Right kidney (tissue), 1 donor: Measurements from ENCODE around the gene TRHDE.
"Not testable (repeated sequence)": the region's sequence is repeated elsewhere in the genome, so short reads cannot be mapped to it uniquely, and the experiment has no call there.

ENCODE experiments used
- DNase-seq: peaks from one replicate; pipeline ENCODE4 v3.0.0-alpha.2; 2016

The TRHDE gene

GRCh38 chr12:72631926-72632685 lies 359.9 kb downstream of the TRHDE start:
- no peak for DNase-seq

DNA sequence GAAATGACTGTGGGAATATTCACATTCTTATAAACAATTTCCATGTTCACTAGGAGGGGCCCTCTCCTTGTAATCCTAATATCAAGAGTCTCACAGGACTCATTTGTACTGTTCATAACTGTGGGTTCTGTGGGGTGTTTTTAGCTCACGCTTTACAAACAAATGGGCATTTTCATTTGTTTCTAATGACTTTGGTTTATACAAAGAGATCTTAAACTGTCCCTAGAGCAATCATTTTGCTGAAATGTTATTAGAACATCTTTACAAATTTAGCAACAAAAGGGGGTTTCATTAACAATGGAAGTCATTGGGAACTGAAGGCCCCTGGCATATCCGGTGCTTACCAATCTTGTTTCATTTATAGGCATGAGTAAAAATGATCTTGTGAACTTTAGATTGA lies 370.5 kb downstream of the TRHDE start:
- DNase-seq: no peak

- DNase-seq: no peak
Measured at GRCh38 chr12:72647139-72647538, 375.0 kb downstream of the TRHDE start.

DNA sequence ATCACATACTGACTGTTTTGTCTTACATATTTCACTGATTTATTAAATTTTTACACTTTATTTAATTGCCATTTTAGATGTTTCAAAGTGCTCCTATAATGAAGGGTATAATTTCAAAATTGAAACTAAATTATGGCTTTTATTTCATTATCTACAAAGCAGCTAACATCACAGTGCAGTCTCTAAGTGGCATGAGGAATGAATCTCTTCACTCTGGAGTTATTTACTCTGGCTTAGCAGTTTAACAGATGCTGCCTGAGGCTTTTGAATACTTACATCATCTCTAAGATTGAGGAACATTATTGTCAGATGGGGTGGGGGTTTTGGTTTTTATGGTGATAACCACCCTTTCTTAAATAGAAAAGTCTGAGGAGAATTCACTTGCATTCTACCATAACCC lies 386.4 kb downstream of the TRHDE start:
- no peak for DNase-seq

- not testable (repeated sequence) for DNase-seq
Measured at GRCh38 chr12:72660174-72660573, 388.0 kb downstream of the TRHDE start.

DNA sequence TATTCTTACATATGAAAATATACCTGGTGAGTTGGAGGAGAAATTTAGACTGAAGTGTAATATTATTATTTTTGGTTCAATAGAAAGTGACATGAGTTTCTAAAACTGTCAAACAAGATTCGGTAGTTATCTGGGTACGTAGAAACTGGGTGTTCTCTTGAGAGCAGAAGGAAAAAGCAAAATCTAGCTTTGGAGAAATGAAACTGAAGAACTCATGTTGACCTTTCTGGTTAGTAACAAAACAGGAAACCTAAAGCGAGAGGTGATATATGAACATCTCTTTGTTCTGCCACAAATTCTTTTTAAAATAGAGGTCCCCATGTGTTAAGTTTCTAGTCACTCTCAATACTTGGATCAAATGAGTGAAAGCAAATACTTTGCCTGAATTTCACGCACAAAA lies 401.7 kb downstream of the TRHDE start:
- no peak for DNase-seq

DNA sequence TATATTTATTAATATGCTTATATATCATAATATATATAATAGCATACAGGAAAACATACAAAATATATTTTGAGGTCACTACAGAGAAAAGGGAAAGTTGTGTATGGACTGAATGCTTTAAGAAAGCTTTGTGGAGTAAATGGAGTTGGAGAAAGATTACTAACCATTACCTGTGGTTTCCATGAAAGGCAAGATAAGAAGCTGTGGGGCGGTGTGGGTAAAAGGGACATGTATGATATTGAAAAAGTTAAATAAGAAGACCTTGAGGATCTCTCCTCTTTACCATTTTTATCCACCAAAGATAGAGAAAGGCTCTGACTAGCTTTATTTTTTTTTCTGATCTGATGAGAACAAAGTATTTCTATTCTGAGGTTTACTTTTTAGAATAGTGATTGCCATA lies 404.4 kb downstream of the TRHDE start:
- DNase-seq: no peak

GRCh38 chr12:72677139-72677538 lies 405.0 kb downstream of the TRHDE start:
- no peak for DNase-seq

- no peak for DNase-seq
Measured at GRCh38 chr12:72677846-72678245, 405.7 kb downstream of the TRHDE start.

DNA sequence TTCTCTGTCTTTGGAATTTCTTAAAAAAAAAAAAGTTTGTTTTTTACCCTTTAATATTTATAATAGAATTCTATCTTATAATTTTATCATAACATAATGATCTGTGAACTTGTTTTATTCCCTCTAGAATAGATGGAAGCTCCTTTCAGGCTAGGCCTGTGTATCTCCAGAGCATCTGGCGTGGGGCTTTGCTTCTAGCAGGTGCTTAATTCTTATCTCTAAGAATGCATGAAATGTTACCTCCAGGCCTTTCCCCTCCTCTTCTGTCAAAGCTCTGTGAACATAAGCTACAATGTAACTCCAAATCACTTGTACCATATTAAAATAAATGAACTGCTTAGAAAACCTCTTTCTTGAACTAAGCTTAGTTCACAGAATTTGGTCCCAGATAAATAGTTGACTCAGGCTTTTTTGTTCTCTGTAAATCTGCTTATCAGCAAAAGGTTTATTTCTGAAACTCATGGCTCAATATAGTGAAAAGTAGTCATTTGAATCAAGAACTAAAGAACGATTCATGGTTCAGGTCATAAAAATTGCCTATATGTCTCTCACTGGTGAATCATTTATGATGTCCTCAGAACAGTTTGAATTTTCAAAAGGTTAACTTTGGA lies 407.1 kb downstream of the TRHDE start:
- no peak for DNase-seq

DNA sequence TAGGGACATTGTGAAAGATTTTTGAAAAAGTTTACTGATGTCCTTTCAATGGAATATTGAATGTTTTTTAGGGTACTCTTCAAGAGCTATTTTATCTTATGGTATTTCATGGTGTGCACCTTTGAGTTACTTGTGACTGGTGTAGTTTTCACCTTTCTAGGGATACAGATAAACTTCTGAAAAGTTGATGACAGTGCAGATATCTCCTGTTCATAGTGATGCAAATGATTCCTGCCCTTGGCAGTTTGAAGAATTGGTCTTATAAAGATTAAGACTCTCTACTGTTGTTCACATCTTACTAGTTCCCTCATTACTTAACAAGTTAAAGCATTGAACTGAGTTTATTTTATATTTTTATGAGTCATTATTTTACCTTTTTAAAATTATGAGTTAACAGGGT lies 408.9 kb downstream of the TRHDE start:
- no peak for DNase-seq

- no peak for DNase-seq
Measured at GRCh38 chr12:72684491-72684890, 412.3 kb downstream of the TRHDE start.

DNA sequence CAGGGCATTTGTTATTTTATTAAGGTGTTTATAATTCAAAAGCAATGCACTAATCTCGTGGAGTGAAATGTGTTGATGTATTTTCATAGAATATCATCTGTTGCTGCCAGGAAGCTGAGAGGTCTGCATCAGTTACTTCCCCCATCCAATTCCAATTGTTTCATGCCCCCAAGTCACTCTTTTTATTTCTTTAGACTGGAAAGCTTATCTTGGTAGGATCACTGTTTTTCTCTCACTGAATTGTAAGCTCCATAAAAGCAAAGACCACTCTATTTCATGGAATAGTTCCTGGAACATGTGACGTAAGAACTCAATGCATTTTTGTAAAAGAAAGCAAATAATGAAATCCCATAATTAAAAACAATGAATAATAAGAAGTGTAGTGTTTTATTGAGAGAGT lies 420.2 kb downstream of the TRHDE start:
- DNase-seq: no peak

- DNase-seq: no peak
Measured at GRCh38 chr12:72694193-72694592, 422.0 kb downstream of the TRHDE start.

DNA sequence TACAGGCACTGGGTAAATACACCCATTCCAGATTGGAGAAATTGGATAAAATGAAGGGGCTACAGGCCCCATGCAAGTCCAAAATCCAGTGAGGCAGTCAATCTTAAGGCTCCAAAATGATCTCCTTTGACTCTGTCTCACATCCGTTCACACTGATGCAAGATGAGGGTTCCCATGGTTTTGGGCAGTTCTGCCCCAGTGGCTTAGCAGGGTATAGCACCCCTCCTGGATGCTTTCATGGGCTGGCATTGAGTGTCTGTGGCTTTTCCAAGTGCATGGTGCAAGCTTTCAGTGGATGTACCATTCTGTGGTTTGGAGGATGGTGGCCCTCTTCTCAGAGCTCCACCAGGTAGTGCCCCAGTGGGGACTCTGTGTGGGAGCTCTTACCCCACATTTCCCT lies 427.2 kb downstream of the TRHDE start:
- DNase-seq: no peak

DNA sequence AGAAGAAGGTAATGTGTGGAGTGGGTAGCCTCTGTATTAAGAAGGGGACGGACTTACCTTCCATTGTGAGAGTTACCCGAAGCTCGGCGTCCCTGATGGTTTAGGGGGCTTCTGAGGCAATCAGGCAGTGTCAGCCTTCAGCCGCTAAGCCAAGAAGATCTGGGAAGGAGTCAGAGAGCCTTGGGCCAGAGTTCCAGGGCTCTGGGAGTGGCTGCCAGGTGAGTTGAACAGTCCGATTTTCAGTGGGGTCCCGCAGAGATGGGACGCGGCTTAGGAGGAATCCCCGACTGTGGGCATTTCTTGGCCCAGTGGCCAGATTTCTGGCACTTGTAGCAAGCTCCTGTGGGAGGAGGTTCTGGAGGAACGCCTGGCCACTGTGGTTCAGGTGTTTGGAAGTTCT lies 439.9 kb downstream of the TRHDE start:
- not testable (repeated sequence) for DNase-seq

DNA sequence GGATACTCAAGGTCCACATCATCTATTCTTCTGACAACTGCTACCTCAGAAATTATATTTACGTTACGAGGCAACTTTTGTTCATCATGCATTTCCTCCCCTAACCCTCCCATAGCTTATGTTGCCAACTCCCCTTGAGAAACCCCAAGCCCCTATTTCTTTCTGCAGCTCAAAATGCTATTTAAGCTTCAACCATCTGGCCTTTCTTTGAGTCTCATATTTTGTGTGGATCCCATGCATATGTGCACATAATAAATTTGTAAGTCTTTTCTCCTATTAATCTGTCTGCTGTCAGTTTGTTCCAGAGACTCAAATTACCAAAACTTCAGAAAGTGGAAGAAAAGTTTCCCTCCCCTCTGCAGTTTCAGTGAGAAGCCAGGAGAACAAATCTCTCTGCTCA lies 444.1 kb downstream of the TRHDE start:
- no peak for DNase-seq

DNA sequence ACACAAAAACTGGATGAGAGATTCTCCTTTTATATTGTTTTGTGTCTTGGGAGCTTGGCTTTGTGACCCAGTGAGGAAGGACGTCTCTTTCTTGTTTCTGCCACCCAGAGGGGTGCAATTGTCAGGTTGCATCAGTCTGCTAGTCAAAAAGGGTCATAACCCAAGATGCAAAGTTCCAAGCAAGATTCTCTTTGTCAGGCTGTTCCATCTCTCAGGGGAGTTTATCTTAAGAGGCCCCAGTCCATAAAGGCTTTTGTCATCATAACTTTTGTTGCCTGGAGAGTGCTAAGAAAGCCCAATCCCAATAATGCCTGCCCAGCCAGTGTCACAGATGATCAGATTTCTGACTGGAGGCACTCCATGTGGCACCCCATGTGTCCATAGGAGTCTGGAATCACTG lies 444.9 kb downstream of the TRHDE start:
- no peak for DNase-seq
